ENCODE data around the gene CHAF1B.

DNA sequence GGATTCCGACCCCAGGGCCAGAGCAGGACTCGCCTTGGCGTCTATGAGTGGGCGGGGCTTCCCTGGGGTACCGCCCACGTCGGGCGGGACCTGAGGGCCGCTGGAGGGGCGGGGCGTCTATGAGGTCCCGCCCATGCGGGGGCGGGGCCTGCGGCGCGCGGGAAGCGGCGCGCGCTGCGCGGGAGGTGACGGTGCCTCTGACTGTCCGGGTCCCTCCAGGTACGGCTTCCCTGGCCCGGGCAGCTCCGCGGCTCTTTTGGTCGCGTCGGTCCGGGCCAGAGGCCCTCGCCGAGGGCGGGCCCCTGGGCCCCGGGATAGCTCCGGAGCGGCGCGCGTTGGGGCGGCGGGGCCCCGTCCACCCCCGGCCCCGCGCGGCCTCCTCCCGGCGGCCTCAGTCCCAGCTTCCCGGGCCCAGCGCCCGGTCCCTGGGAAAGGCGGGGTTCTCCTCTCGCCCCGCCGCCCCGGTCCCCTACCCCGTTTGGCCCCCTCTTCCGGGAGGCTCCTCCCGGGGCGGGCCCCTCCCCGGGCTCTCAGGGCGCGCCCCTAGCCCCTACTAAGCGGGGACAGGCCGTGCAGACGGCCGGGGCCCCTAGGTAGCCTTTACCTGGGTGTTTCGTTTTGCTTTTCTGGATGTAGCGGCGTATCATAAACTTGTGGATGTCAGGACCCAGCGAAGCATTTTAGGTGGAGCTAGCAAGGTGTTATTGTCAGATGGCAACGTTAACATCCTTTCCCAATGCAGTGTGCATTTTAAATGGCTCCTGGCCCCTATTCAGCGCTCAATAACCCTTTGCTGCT lies at the start of gene CHAF1B:
- TF ChIP-seq ZNF747 (tag by site-specific recombination; IDR thresholded peaks at IDR 0.05) (no peak), ZNF335 (tag by site-specific recombination; conservative IDR thresholded peaks at IDR 0.05) (peak; percentile 5; the same call in 1 of the 2 replicates), ZNF211 (tag by site-specific recombination; IDR thresholded peaks at IDR 0.05; ENCODE audit: low read depth) (no peak), ZNF214 (tag by site-specific recombination; IDR thresholded peaks at IDR 0.05; ENCODE audit: borderline replicate concordance) (no peak), ZNF785 (tag by site-specific recombination; IDR thresholded peaks at IDR 0.05) (no peak), ZNF274 (IDR thresholded peaks at IDR 0.05; ENCODE audit: low read length) (no peak), ZNF274 (tag by site-specific recombination; IDR thresholded peaks at IDR 0.05; ENCODE audit: borderline replicate concordance) (no peak)
